H1 (cell line): ENCODE results near the gene NAA40. TPM values are rescaled to one million over a fixed set of nuclear protein-coding genes. Genes with fewer than 3 reads are reported as not detected.

ENCODE experiments used
- CTCF ChIA-PET: fragments of 300-600 bp; sonication (Branson Sonifier 250); formaldehyde crosslinking; loops from one replicate; lab custom pipeline; 2021; ENCODE audit not compliant: partially characterized antibody; lab: Charles Lee
- POLR2A ChIA-PET: fragments of 300-600 bp; sonication (Branson Sonifier 250); formaldehyde crosslinking; loops from one replicate; lab custom pipeline; 2021; ENCODE audit warnings: inconsistent platforms; ENCODE audit not compliant: partially characterized antibody; lab: Charles Lee
- DNase-seq, 2 experiments: peaks; one replicate each; pipeline versions ENCODE4 v3.0.0 to v3.0.0-alpha.2; 2010 to 2022; ENCODE audit warnings: low spot score in 2 of 2, low read depth in 1 of 2, mixed read lengths in 1 of 2
- FAIRE-seq: peaks from 2 replicates; lab custom pipeline; 2011; peaks lifted over from hg19 to GRCh38; lab: Jason Lieb, UNC
- H2AFZ ChIP-seq: 2 replicates; pipeline ENCODE4 v1.8.1; 2012; ENCODE audit warnings: low read length, inconsistent platforms
- H2AK5ac ChIP-seq: 2 replicates; pipeline ENCODE4 v1.6.1; 2013; ENCODE audit warnings: low read depth, low read length
- H2BK120ac ChIP-seq: replicated peaks from 2 replicates; pipeline ENCODE3; 2013; ENCODE audit warnings: low read depth, low read length, inconsistent platforms
- H2BK12ac ChIP-seq: 2 replicates; pipeline ENCODE4 v1.6.1; 2013; ENCODE audit warnings: low read depth, low read length
- H2BK15ac ChIP-seq: 2 replicates; pipeline ENCODE4 v1.6.1; 2013; ENCODE audit warnings: low read length
- H2BK20ac ChIP-seq: 2 replicates; pipeline ENCODE4 v1.6.1; 2013; ENCODE audit warnings: low read length
- H2BK5ac ChIP-seq: 2 replicates; pipeline ENCODE4 v1.6.1; 2013; ENCODE audit warnings: low read depth, low read length
- H3K14ac ChIP-seq: 2 replicates; pipeline ENCODE4 v1.6.1; 2013; ENCODE audit warnings: inconsistent platforms; ENCODE audit not compliant: insufficient read length
- H3K18ac ChIP-seq: 2 replicates; pipeline ENCODE4 v1.6.1; 2013; ENCODE audit warnings: low read length; ENCODE audit errors: extremely low read depth
- H3K23ac ChIP-seq: 2 replicates; pipeline ENCODE4 v1.6.1; 2013; ENCODE audit warnings: inconsistent platforms; ENCODE audit not compliant: insufficient read length
- H3K23me2 ChIP-seq: 2 replicates; pipeline ENCODE4 v1.6.1; 2013; ENCODE audit warnings: low read depth, low read length
- H3K27ac ChIP-seq: 2 replicates; pipeline ENCODE4 v1.6.1; 2011; ENCODE audit warnings: low read depth, low read length, inconsistent platforms
- H3K27me3 ChIP-seq, 4 experiments: replicated peaks in 1 of 4; 1 replicate in 1 of 4; 2 replicates in 3 of 4; pipeline versions ENCODE4 v1.6.1 to v1.8.1; 2011 to 2013; ENCODE audit warnings: low read length in 3 of 4, mild to moderate bottlenecking in 3 of 4, inconsistent platforms in 2 of 4, mixed read lengths in 2 of 4, moderate library complexity in 1 of 4; ENCODE audit not compliant: control insufficient read depth in 3 of 4, insufficient read depth in 3 of 4; ENCODE audit errors: extremely low read depth in 1 of 4
- H3K36me3 ChIP-seq, 4 experiments: 2 replicates each; pipeline versions ENCODE4 v1.6.1 to v1.8.1; 2011 to 2013; ENCODE audit warnings: mild to moderate bottlenecking in 4 of 4, low read length in 3 of 4, moderate library complexity in 2 of 4, control low read depth in 1 of 4, inconsistent platforms in 1 of 4; ENCODE audit not compliant: insufficient read depth in 4 of 4, control insufficient read depth in 2 of 4
- H3K4ac ChIP-seq: replicated peaks from 2 replicates; pipeline ENCODE3; 2013; ENCODE audit warnings: low read length, low read depth, mixed read lengths, inconsistent platforms; ENCODE audit not compliant: insufficient read length
- H3K4me1 ChIP-seq, 4 experiments: replicated peaks in 1 of 4; 1 replicate in 1 of 4; 2 replicates in 3 of 4; pipeline versions ENCODE4 v1.6.1 to v1.8.1; 2011 to 2013; ENCODE audit warnings: low read length in 3 of 4, inconsistent platforms in 2 of 4, mixed read lengths in 1 of 4; ENCODE audit not compliant: insufficient read depth in 4 of 4, control insufficient read depth in 3 of 4
- H3K4me2 ChIP-seq, 2 experiments: 2 replicates each; pipeline versions ENCODE4 v1.6.1 to v1.8.1; 2011 to 2013; ENCODE audit warnings: low read depth in 2 of 2, low read length in 2 of 2, control low read depth in 1 of 2, inconsistent platforms in 1 of 2, mild to moderate bottlenecking in 1 of 2; ENCODE audit not compliant: insufficient read depth in 1 of 2
- H3K4me3 ChIP-seq, 4 experiments: fragments of 200-600, 300-600 bp in 1 of 4; sonication (generic), shearing (Covaris generic), sonication (Bioruptor Twin) in 1 of 4; 2 replicates each; pipeline versions ENCODE4 v1.5.1 to v1.8.1; 2011 to 2016; ENCODE audit warnings: low read length in 4 of 4, low read depth in 3 of 4, control low read depth in 2 of 4, inconsistent platforms in 2 of 4, mild to moderate bottlenecking in 2 of 4, mixed read lengths in 1 of 4, moderate library complexity in 1 of 4; ENCODE audit not compliant: insufficient read depth in 2 of 4; ENCODE audit errors: extremely low read depth in 1 of 4
- H3K56ac ChIP-seq: replicated peaks from 2 replicates; pipeline ENCODE3; 2013; ENCODE audit warnings: low read depth, mild to moderate bottlenecking, mixed read lengths, low read length, inconsistent platforms; ENCODE audit not compliant: insufficient read length
- H3K79me1 ChIP-seq: 2 replicates; pipeline ENCODE4 v1.6.1; 2013; ENCODE audit warnings: low read depth, low read length, control low read depth
- H3K79me2 ChIP-seq, 2 experiments: 2 replicates each; pipeline versions ENCODE4 v1.6.1 to v1.8.1; 2012 to 2013; ENCODE audit warnings: low read length in 2 of 2, mild to moderate bottlenecking in 2 of 2, inconsistent platforms in 1 of 2; ENCODE audit not compliant: insufficient read depth in 2 of 2, control insufficient read depth in 1 of 2
- H3K9ac ChIP-seq, 4 experiments: replicated peaks in 1 of 4; 1 replicate in 1 of 4; 2 replicates in 3 of 4; pipeline versions ENCODE4 v1.6.1 to v1.8.1; 2011 to 2013; ENCODE audit warnings: low read depth in 3 of 4, low read length in 3 of 4, control low read depth in 2 of 4, mild to moderate bottlenecking in 2 of 4, moderate library complexity in 2 of 4, inconsistent platforms in 1 of 4; ENCODE audit errors: extremely low read depth in 1 of 4
- H3K9me3 ChIP-seq, 2 experiments: 2 replicates each; pipeline versions ENCODE4 v1.6.1 to v1.8.1; 2012 to 2013; ENCODE audit warnings: mild to moderate bottlenecking in 2 of 2, moderate library complexity in 2 of 2, control low read depth in 1 of 2, inconsistent platforms in 1 of 2, low read depth in 1 of 2, low read length in 1 of 2, mixed read lengths in 1 of 2; ENCODE audit not compliant: insufficient read depth in 2 of 2
- H4K20me1 ChIP-seq, 2 experiments: replicated peaks in 1 of 2; 2 replicates each; pipeline versions ENCODE3 to v1.8.1; 2011 to 2013; ENCODE audit warnings: inconsistent platforms in 2 of 2, low read length in 2 of 2, mild to moderate bottlenecking in 1 of 2; ENCODE audit not compliant: insufficient read depth in 2 of 2, control insufficient read depth in 1 of 2
- H4K5ac ChIP-seq: 2 replicates; pipeline ENCODE4 v1.6.1; 2013; ENCODE audit warnings: low read length, low read depth, mixed read lengths, inconsistent platforms; ENCODE audit not compliant: insufficient read length
- H4K8ac ChIP-seq: 2 replicates; pipeline ENCODE4 v1.8.0; 2013; ENCODE audit warnings: mild to moderate bottlenecking, moderate library complexity, low read length, inconsistent platforms; ENCODE audit not compliant: insufficient read depth; ENCODE audit errors: extremely low read depth
- H4K91ac ChIP-seq: replicated peaks from 2 replicates; pipeline ENCODE3; 2013; ENCODE audit warnings: low read length, mixed read lengths, inconsistent platforms; ENCODE audit not compliant: insufficient read length
- CEBPB ChIP-seq: IDR thresholded peaks from 2 replicates; pipeline ENCODE4 v1.6.1; 2012; ENCODE audit warnings: low read depth, low read length
- CREB1 ChIP-seq: IDR thresholded peaks from 2 replicates; pipeline ENCODE4 v1.6.1; 2012; ENCODE audit warnings: inconsistent platforms
- JUN ChIP-seq: IDR thresholded peaks from 2 replicates; pipeline ENCODE4 v1.6.1; 2011; ENCODE audit warnings: low read depth, mild to moderate bottlenecking, improper control_type of control experiment, low read length
- KDM4A ChIP-seq: IDR thresholded peaks from one replicate; pipeline ENCODE4 v1.7.1; 2012; ENCODE audit warnings: low read depth, mild to moderate bottlenecking, moderate library complexity, low read length, inconsistent platforms; ENCODE audit not compliant: severe bottlenecking
- SIX5 ChIP-seq: IDR thresholded peaks from 2 replicates; pipeline ENCODE4 v1.6.1; 2011; ENCODE audit warnings: mild to moderate bottlenecking, low read depth, low read length
- TCF12 ChIP-seq: IDR thresholded peaks from 2 replicates; pipeline ENCODE4 v1.6.1; 2011; ENCODE audit warnings: low read depth, mild to moderate bottlenecking, low read length
- WGBS, 2 experiments: shearing (Covaris generic) in 1 of 2; methylation state at CpG; one replicate each; pipeline versions ENCODE4 v1.1.6 to v1.1.7; 2013 to 2015; ENCODE audit warnings: low lambda C conversion rate in 2 of 2, mixed read lengths in 2 of 2, inconsistent platforms in 1 of 2, low coverage in 1 of 2, missing lambda C conversion rate in 1 of 2; ENCODE audit not compliant: insufficient replicate concordance in 2 of 2, insufficient coverage in 1 of 2, insufficient read length in 1 of 2; ENCODE audit errors: extremely low coverage in 1 of 2, missing lambda C conversion rate in 1 of 2; 5-methylcytosine and 5-hydroxymethylcytosine counted together
- polyA plus RNA-seq, 7 experiments: library from polyadenylated mRNA; depleted of rRNA in 3 of 7; stranded (reverse) in 5 of 7; unstranded in 2 of 7; fragments of >200 nt in 5 of 7; fragments of 200-250 nt in 2 of 7; gene quantifications; 1 replicate in 5 of 7; 2 replicates in 1 of 7; 4 replicates in 1 of 7; pipeline versions ENCODE4 v1.2.1 to v1.2.3, GENCODE V29; 2011 to 2013; ENCODE audit warnings: missing spikeins in 2 of 7, mixed read lengths in 2 of 7
- total RNA-seq: library from RNA; stranded (reverse); fragmentation: NEBNext Ultra II Directional; extraction: Animal tissue kit (Norgen Biotek cat#: 25700); gene quantifications from 2 replicates; pipeline ENCODE4 v1.2.1, GENCODE V29; 2021

Gene NAA40
- total and polyA plus RNA-seq, 2 of the 8 experiments (the other 6 are each of a cell fraction or from before 2014, with no cell fraction given): 20.0 to 31.1 TPM

- H2BK120ac ChIP-seq: no peak overlapping the region
- H2AK5ac ChIP-seq: no peak overlapping the region
- H3K4me1 ChIP-seq: peaks cover 2 to 14% (median 8%) of the 10 kb centered on the region in 4 experiments; a peak in 6 of 7 replicates
- no peak overlapping the region for H3K18ac ChIP-seq
- ChIA-PET POLR2A (interaction anchor here (0.8 to 3.0 kb wide), 5 partner anchors 9 to 171 kb away, joined by 3 to 17 read pairs (median 6); no protein-coding TSS in a partner anchor), CTCF (interaction anchor here (1.1 to 2.8 kb wide), 8 partner anchors 15 to 158 kb away, joined by 4 to 7 read pairs (median 4); no protein-coding TSS in a partner anchor)
- no peak overlapping the region for H2BK20ac ChIP-seq
- no peak overlapping the region for H4K5ac ChIP-seq
- no peak overlapping the region for H3K56ac ChIP-seq
- H3K27ac ChIP-seq: no peak overlapping the region
- no peak for FAIRE-seq
- peaks cover 0 to 11% of the 10 kb centered on the region in 2 experiments; a peak in 2 of 4 replicates for H3K79me2 ChIP-seq
- no peak overlapping the region for H2BK15ac ChIP-seq
- H4K20me1 ChIP-seq: peaks cover 8 to 35% of the 10 kb centered on the region in 2 experiments
- no peak overlapping the region for H2AFZ ChIP-seq
- no peak for TF ChIP-seq SIX5
- no peak for TF ChIP-seq KDM4A
- TF ChIP-seq TCF12: no peak
- no peak for TF ChIP-seq JUN
- no peak for TF ChIP-seq CREB1
- no peak for TF ChIP-seq CEBPB
- no peak overlapping the region for H4K8ac ChIP-seq
- no peaks in the 10 kb centered on the region for H3K9me3 ChIP-seq
- no peak for DNase-seq
- no peak overlapping the region for H3K23ac ChIP-seq
- no peak overlapping the region for H2BK12ac ChIP-seq
- no peak overlapping the region for H3K4ac ChIP-seq
- H3K27me3 ChIP-seq: no peaks in the 10 kb centered on the region
- WGBS, 2 experiments: 94% methylated on average over 6 of the region's 6 CpGs; no CpG with 5 or more reads in 1 of the 2 experiments
- H3K4me3 ChIP-seq: no peak overlapping the region
- peaks cover 18% of the 10 kb centered on the region for H3K79me1 ChIP-seq
- no peak overlapping the region for H3K9ac ChIP-seq
- H3K14ac ChIP-seq: no peak overlapping the region
- H2BK5ac ChIP-seq: no peak overlapping the region
- H3K4me2 ChIP-seq: no peak overlapping the region
- no peak overlapping the region for H4K91ac ChIP-seq
- H3K36me3 ChIP-seq: peaks cover 17 to 34% (median 20%) of the 10 kb centered on the region in 4 experiments
- H3K23me2 ChIP-seq: peaks cover 4% of the 10 kb centered on the region; the same call in 1 of the 2 replicates
These were observed 55.2 kb downstream of the NAA40 start for GRCh38 chr11:63993993-63994392.
